ENCODE results near the gene BPIFB4. TPM values are rescaled to one million over a fixed set of nuclear protein-coding genes. Genes with fewer than 3 reads are reported as not detected.

Gene BPIFB4
- total RNA-seq, 1 experiment from 2014 or later = not detected

DNA sequence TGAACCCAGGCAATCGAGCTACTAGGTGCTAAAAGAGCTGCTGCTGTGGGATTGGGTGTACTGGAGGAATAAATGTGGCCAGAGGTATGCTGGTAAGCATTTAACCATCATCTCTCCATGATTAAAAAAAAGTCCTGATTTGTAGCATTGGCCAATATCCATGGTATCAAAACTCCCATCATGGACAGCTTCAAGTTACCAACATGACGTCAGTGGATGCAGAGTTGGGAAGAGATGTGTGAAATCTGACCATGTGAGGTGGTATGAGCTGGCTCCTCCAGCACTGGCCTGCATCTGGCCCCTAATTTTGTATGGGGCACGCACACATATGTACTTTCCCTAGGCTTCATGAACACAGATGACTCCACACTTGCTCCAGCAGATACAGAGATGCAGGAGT lies 11.7 kb downstream of the BPIFB4 start:
- H3K27ac ChIP-seq (ENCODE audit: low read length) = no peak overlapping the region

GRCh38 chr20:33091693-33092092 lies 12.2 kb downstream of the BPIFB4 start:
- Histone ChIP-seq H3K9me3 (ENCODE audit: control insufficient read depth, insufficient read depth, low read depth, low read length) (no peaks in the 10 kb centered on the region), H3K4me3 (ENCODE audit: low read depth in 2 of 2, low read length in 2 of 2) (no peak overlapping the region), H3K36me3 (ENCODE audit: control insufficient read depth, insufficient read depth, low read length) (no peaks in the 10 kb centered on the region), H3K27me3 (ENCODE audit: control insufficient read depth, insufficient read depth, low read length) (no peaks in the 10 kb centered on the region), H3K4me1 (ENCODE audit: control insufficient read depth, insufficient read depth, low read length) (no peaks in the 10 kb centered on the region), H3K27ac (ENCODE audit: low read length) (no peak overlapping the region)
- no TSS peak for BruUV-seq (replicated peaks)
- ChIA-PET CTCF (interaction anchor here (0.7 kb wide), 1 partner anchor 302 kb away, joined by 3 read pairs; no protein-coding TSS in a partner anchor), POLR2A (no interaction called here)
- in situ Hi-C loops (cut with HindIII; ENCODE audit: low pct_unique_long_range_greater_than_20kb, low sequenced_read_pairs) = no loop called here
- no peak for DNase-seq (ENCODE audit: low read depth, low spot score)
- ATAC-seq = no peak
- no peak for TF ChIP-seq POLR2AphosphoS5 (IDR thresholded peaks at IDR 0.05; ENCODE audit: low read depth, low read length)
- no peak for TF ChIP-seq TCF7L2 (IDR thresholded peaks at IDR 0.05; ENCODE audit: low read depth, low read length)
- TF ChIP-seq, protein P1, sequence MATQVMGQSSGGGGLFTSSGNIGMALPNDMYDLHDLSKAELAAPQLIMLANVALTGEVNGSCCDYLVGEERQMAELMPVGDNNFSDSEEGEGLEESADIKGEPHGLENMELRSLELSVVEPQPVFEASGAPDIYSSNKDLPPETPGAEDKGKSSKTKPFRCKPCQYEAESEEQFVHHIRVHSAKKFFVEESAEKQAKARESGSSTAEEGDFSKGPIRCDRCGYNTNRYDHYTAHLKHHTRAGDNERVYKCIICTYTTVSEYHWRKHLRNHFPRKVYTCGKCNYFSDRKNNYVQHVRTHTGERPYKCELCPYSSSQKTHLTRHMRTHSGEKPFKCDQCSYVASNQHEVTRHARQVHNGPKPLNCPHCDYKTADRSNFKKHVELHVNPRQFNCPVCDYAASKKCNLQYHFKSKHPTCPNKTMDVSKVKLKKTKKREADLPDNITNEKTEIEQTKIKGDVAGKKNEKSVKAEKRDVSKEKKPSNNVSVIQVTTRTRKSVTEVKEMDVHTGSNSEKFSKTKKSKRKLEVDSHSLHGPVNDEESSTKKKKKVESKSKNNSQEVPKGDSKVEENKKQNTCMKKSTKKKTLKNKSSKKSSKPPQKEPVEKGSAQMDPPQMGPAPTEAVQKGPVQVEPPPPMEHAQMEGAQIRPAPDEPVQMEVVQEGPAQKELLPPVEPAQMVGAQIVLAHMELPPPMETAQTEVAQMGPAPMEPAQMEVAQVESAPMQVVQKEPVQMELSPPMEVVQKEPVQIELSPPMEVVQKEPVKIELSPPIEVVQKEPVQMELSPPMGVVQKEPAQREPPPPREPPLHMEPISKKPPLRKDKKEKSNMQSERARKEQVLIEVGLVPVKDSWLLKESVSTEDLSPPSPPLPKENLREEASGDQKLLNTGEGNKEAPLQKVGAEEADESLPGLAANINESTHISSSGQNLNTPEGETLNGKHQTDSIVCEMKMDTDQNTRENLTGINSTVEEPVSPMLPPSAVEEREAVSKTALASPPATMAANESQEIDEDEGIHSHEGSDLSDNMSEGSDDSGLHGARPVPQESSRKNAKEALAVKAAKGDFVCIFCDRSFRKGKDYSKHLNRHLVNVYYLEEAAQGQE (IDR thresholded peaks at IDR 0.05; ENCODE audit: insufficient read depth in 1 of 2, low read depth in 2 of 2, low read length in 1 of 2) = no peak
- TF ChIP-seq SIN3A (IDR thresholded peaks at IDR 0.05; ENCODE audit: borderline replicate concordance, insufficient read depth, low read depth, low read length) = no peak
- TF ChIP-seq, protein P2, sequence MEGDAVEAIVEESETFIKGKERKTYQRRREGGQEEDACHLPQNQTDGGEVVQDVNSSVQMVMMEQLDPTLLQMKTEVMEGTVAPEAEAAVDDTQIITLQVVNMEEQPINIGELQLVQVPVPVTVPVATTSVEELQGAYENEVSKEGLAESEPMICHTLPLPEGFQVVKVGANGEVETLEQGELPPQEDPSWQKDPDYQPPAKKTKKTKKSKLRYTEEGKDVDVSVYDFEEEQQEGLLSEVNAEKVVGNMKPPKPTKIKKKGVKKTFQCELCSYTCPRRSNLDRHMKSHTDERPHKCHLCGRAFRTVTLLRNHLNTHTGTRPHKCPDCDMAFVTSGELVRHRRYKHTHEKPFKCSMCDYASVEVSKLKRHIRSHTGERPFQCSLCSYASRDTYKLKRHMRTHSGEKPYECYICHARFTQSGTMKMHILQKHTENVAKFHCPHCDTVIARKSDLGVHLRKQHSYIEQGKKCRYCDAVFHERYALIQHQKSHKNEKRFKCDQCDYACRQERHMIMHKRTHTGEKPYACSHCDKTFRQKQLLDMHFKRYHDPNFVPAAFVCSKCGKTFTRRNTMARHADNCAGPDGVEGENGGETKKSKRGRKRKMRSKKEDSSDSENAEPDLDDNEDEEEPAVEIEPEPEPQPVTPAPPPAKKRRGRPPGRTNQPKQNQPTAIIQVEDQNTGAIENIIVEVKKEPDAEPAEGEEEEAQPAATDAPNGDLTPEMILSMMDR (IDR thresholded peaks at IDR 0.05) = no peak
- intact Hi-C loops (cut with micrococcal nuclease; ENCODE audit: unreplicated experiment) = no loop called here

More for the DNA sequence above, 11.7 kb downstream of the BPIFB4 start:
- BruUV-seq (replicated peaks) = no TSS peak
- ChIA-PET POLR2A (no interaction called here), CTCF (interaction anchor here (0.7 kb wide), 1 partner anchor 302 kb away, joined by 3 read pairs; no protein-coding TSS in a partner anchor)
- Histone ChIP-seq H3K9me3 (ENCODE audit: control insufficient read depth, insufficient read depth, low read depth, low read length) (no peaks in the 10 kb centered on the region), H3K27me3 (ENCODE audit: control insufficient read depth, insufficient read depth, low read length) (no peaks in the 10 kb centered on the region), H3K4me1 (ENCODE audit: control insufficient read depth, insufficient read depth, low read length) (no peaks in the 10 kb centered on the region), H3K36me3 (ENCODE audit: control insufficient read depth, insufficient read depth, low read length) (no peaks in the 10 kb centered on the region), H3K4me3 (ENCODE audit: low read depth in 2 of 2, low read length in 2 of 2) (no peak overlapping the region)
- ATAC-seq (no peak), DNase-seq (ENCODE audit: low read depth, low spot score) (no peak)
- in situ Hi-C loops (cut with HindIII; ENCODE audit: low pct_unique_long_range_greater_than_20kb, low sequenced_read_pairs) (no loop called here), intact Hi-C loops (cut with micrococcal nuclease; ENCODE audit: unreplicated experiment) (no loop called here)
- TF ChIP-seq SIN3A (IDR thresholded peaks at IDR 0.05; ENCODE audit: borderline replicate concordance, insufficient read depth, low read depth, low read length) (no peak), TCF7L2 (IDR thresholded peaks at IDR 0.05; ENCODE audit: low read depth, low read length) (no peak), POLR2AphosphoS5 (IDR thresholded peaks at IDR 0.05; ENCODE audit: low read depth, low read length) (no peak)
- TF ChIP-seq, protein P2 (IDR thresholded peaks at IDR 0.05) = no peak
- TF ChIP-seq, protein P1 (IDR thresholded peaks at IDR 0.05; ENCODE audit: insufficient read depth in 1 of 2, low read depth in 2 of 2, low read length in 1 of 2) = no peak
